A673 (cell line): ENCODE data around the gene CNTN1.

Source experiments
- CTCF ChIP-seq: fragments of 300-800, 200-600 bp; sonication (generic); conservative IDR thresholded peaks from 2 replicates; pipeline ENCODE4 v1.5.1; 2017; ENCODE audit warnings: low read depth, mild to moderate bottlenecking, antibody characterized with exemption, low read length, moderate library complexity, mixed read lengths
- EZH2 ChIP-seq: fragments of 200-600 bp; sonication (generic); IDR thresholded peaks from 2 replicates; pipeline ENCODE4 v1.6.1; 2017; ENCODE audit warnings: borderline replicate concordance, low read depth, mild to moderate bottlenecking, mixed read lengths, antibody characterized with exemption, low read length; ENCODE audit not compliant: poor library complexity, severe bottlenecking

DNA sequence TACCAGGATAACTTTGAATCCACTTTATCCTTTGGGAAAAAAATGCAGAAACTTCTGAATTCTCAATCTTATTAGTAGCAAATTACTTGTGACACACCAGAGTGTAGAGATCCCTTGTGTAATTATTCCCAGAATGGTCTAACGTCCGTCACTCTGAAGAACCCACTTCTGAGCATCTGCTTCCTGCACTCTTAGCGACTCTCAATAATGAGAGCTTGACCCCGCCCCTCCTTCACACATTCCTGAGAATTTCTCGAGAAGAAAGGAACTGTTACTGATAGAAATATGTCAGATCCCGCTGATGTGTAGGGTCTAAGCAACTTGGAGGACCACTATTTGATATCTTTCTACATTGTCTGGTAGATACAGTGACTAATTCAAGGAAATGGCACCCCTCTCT, 277.6 kb downstream of the CNTN1 start:
- TF ChIP-seq CTCF: no peak
- TF ChIP-seq EZH2: no peak
